GM23338 (cell line): ENCODE measurements around the gene RELN. TPM values are rescaled to one million over a fixed set of nuclear protein-coding genes. Genes with fewer than 3 reads are reported as not detected.

Experiments used
- ATAC-seq: fragments of 200-7000 bp; cut with Tn5 transposase; 3 replicates; pipeline ENCODE4 v1.9.1; 2020
- DNase-seq: peaks from one replicate; pipeline ENCODE4 v3.0.0-alpha.2; 2015; ENCODE audit warnings: low spot score
- H2AFZ ChIP-seq: fragments of 200-600 bp; sonication (generic); 2 replicates; pipeline ENCODE4 v1.8.0; 2016; ENCODE audit warnings: antibody characterized with exemption, mild to moderate bottlenecking, moderate library complexity
- H3F3A ChIP-seq: fragments of 200-600 bp; sonication (generic); replicated peaks from 2 replicates; pipeline ENCODE4 v1.8.0; 2017; ENCODE audit warnings: antibody characterized with exemption, mixed run types, low read depth
- H3K27ac ChIP-seq: fragments of 200-600 bp; sonication (generic); 2 replicates; pipeline ENCODE4 v1.6.1; 2016; ENCODE audit warnings: low read depth
- H3K27me3 ChIP-seq: fragments of 200-600 bp; sonication (generic); 2 replicates; pipeline ENCODE4 v1.8.0; 2016; ENCODE audit warnings: mild to moderate bottlenecking, mixed run types, moderate library complexity; ENCODE audit not compliant: insufficient read depth
- H3K36me3 ChIP-seq: fragments of 200-600 bp; sonication (generic); 2 replicates; pipeline ENCODE4 v1.8.0; 2016; ENCODE audit warnings: mild to moderate bottlenecking; ENCODE audit not compliant: insufficient read depth
- H3K4me1 ChIP-seq: fragments of 200-600 bp; sonication (generic); 2 replicates; pipeline ENCODE4 v1.8.0; 2016; ENCODE audit warnings: mild to moderate bottlenecking, moderate library complexity; ENCODE audit not compliant: insufficient read depth
- H3K4me2 ChIP-seq: fragments of 200-600 bp; sonication (generic); 2 replicates; pipeline ENCODE4 v1.7.1; 2017; ENCODE audit warnings: mixed run types
- H3K4me3 ChIP-seq: fragments of 200-600 bp; sonication (generic); 2 replicates; pipeline ENCODE4 v1.6.1; 2016; ENCODE audit warnings: mixed run types
- H3K79me2 ChIP-seq: fragments of 200-600 bp; sonication (generic); replicated peaks from 2 replicates; pipeline ENCODE4 v1.8.0; 2017; ENCODE audit warnings: mild to moderate bottlenecking; ENCODE audit not compliant: insufficient read depth
- H3K9me2 ChIP-seq: fragments of 200-600 bp; sonication (generic); 2 replicates; pipeline ENCODE4 v1.8.0; 2017; ENCODE audit not compliant: insufficient read depth
- H4K20me1 ChIP-seq: fragments of 200-600 bp; sonication (generic); replicated peaks from 2 replicates; pipeline ENCODE4 v1.8.0; 2017; ENCODE audit warnings: mild to moderate bottlenecking; ENCODE audit not compliant: insufficient read depth
- H3K27ac Mint-ChIP-seq: 2 replicates; pipeline ENCODE4 v1.8.0; 2020; ENCODE audit warnings: inconsistent platforms, mild to moderate bottlenecking, moderate library complexity, mixed read lengths
- H3K27me3 Mint-ChIP-seq: 3 replicates; pipeline ENCODE4 v1.8.0; 2022; ENCODE audit warnings: low read depth, mild to moderate bottlenecking, moderate library complexity, mixed read lengths, inconsistent platforms; ENCODE audit not compliant: insufficient read depth, poor library complexity
- H3K36me3 Mint-ChIP-seq: 3 replicates; pipeline ENCODE4 v1.8.0; 2021; ENCODE audit warnings: low read depth, mild to moderate bottlenecking, inconsistent platforms, moderate library complexity, mixed read lengths
- H3K4me1 Mint-ChIP-seq: 3 replicates; pipeline ENCODE4 v1.8.0; 2020; ENCODE audit warnings: mild to moderate bottlenecking, inconsistent platforms, mixed read lengths
- H3K4me3 Mint-ChIP-seq: 3 replicates; pipeline ENCODE4 v1.8.0; 2021; ENCODE audit warnings: moderate library complexity, mild to moderate bottlenecking, inconsistent platforms, mixed read lengths
- H3K9me3 Mint-ChIP-seq: 3 replicates; pipeline ENCODE4 v1.8.0; 2020; ENCODE audit warnings: moderate library complexity, mild to moderate bottlenecking, inconsistent platforms, mixed read lengths
- CREB1 ChIP-seq: fragments of 250-450 bp; sonication (Bioruptor Pico); IDR thresholded peaks from 2 replicates; pipeline ENCODE4 v1.5.0; 2020; ENCODE audit warnings: low read depth, mild to moderate bottlenecking, moderate library complexity
- ETS1 ChIP-seq: IDR thresholded peaks from 2 replicates; pipeline ENCODE4 v1.6.1; 2016; ENCODE audit warnings: antibody characterized with exemption
- JUNB ChIP-seq: IDR thresholded peaks from one replicate; pipeline ENCODE4 v1.6.1; 2016; ENCODE audit warnings: antibody characterized with exemption; ENCODE audit not compliant: unreplicated experiment
- NANOG ChIP-seq: IDR thresholded peaks from 2 replicates; pipeline ENCODE4 v1.6.1; 2016; ENCODE audit warnings: antibody characterized with exemption, borderline replicate concordance
- polyA plus RNA-seq: library from polyadenylated mRNA; unstranded; fragments of >200 nt; fragmentation: Nextera tagmentation; extraction: Ambion mirVana; gene quantifications from 2 replicates; pipeline ENCODE4 v1.2.1, GENCODE V29; 2016
- total RNA-seq: library from RNA; depleted of rRNA; stranded (reverse); fragments of >200 nt; shearing (Covaris generic); gene quantifications from 2 replicates; pipeline ENCODE4 v1.2.3, GENCODE V29; 2014
- TF ChIP-seq, protein P1 (sequence below): IDR thresholded peaks from one replicate; pipeline ENCODE4 v1.6.1; 2018; ENCODE audit warnings: antibody characterized with exemption; ENCODE audit not compliant: unreplicated experiment
- TF ChIP-seq, protein P2 (sequence below): fragments of 250-450 bp; sonication (Bioruptor Pico); IDR thresholded peaks from 2 replicates; pipeline ENCODE4 v1.5.0; 2020; ENCODE audit warnings: mild to moderate bottlenecking, moderate library complexity

RELN gene
- total and polyA plus RNA-seq, 2 experiments from 2014 or later = 0.10 to 0.76 TPM

GRCh38 chr7:103577059-103577458, 412.4 kb downstream of the RELN start (continued):
- TF ChIP-seq ETS1 = no peak
- TF ChIP-seq JUNB = no peak
- TF ChIP-seq, protein P1, sequence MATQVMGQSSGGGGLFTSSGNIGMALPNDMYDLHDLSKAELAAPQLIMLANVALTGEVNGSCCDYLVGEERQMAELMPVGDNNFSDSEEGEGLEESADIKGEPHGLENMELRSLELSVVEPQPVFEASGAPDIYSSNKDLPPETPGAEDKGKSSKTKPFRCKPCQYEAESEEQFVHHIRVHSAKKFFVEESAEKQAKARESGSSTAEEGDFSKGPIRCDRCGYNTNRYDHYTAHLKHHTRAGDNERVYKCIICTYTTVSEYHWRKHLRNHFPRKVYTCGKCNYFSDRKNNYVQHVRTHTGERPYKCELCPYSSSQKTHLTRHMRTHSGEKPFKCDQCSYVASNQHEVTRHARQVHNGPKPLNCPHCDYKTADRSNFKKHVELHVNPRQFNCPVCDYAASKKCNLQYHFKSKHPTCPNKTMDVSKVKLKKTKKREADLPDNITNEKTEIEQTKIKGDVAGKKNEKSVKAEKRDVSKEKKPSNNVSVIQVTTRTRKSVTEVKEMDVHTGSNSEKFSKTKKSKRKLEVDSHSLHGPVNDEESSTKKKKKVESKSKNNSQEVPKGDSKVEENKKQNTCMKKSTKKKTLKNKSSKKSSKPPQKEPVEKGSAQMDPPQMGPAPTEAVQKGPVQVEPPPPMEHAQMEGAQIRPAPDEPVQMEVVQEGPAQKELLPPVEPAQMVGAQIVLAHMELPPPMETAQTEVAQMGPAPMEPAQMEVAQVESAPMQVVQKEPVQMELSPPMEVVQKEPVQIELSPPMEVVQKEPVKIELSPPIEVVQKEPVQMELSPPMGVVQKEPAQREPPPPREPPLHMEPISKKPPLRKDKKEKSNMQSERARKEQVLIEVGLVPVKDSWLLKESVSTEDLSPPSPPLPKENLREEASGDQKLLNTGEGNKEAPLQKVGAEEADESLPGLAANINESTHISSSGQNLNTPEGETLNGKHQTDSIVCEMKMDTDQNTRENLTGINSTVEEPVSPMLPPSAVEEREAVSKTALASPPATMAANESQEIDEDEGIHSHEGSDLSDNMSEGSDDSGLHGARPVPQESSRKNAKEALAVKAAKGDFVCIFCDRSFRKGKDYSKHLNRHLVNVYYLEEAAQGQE = no peak

DNA sequence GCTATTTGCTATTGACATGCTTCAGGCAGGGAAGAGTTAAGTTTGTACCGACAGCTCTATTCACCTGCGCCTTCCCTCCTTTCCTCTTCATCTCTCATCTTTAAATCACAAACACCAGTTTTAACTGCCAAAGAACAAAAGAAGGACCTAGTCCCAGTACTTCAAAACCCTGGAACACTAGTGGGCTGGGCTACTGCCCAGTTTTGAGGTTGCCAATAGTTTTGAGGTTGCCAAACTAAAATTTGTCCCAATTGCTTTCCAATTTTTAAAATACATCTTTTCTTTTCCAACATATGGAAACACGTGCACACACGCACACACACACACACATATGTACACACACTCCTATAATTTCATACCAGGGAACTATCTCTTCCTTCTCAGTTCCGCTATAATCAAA, 412.8 kb downstream of the RELN start:
- H3K4me2 ChIP-seq = no peak overlapping the region
- no peaks in the 10 kb centered on the region for H3K36me3 Mint-ChIP-seq
- no peak overlapping the region for H3K4me3 Mint-ChIP-seq
- H3K79me2 ChIP-seq = no peaks in the 10 kb centered on the region
- H3K4me3 ChIP-seq = no peak overlapping the region
- TF ChIP-seq, protein P2, sequence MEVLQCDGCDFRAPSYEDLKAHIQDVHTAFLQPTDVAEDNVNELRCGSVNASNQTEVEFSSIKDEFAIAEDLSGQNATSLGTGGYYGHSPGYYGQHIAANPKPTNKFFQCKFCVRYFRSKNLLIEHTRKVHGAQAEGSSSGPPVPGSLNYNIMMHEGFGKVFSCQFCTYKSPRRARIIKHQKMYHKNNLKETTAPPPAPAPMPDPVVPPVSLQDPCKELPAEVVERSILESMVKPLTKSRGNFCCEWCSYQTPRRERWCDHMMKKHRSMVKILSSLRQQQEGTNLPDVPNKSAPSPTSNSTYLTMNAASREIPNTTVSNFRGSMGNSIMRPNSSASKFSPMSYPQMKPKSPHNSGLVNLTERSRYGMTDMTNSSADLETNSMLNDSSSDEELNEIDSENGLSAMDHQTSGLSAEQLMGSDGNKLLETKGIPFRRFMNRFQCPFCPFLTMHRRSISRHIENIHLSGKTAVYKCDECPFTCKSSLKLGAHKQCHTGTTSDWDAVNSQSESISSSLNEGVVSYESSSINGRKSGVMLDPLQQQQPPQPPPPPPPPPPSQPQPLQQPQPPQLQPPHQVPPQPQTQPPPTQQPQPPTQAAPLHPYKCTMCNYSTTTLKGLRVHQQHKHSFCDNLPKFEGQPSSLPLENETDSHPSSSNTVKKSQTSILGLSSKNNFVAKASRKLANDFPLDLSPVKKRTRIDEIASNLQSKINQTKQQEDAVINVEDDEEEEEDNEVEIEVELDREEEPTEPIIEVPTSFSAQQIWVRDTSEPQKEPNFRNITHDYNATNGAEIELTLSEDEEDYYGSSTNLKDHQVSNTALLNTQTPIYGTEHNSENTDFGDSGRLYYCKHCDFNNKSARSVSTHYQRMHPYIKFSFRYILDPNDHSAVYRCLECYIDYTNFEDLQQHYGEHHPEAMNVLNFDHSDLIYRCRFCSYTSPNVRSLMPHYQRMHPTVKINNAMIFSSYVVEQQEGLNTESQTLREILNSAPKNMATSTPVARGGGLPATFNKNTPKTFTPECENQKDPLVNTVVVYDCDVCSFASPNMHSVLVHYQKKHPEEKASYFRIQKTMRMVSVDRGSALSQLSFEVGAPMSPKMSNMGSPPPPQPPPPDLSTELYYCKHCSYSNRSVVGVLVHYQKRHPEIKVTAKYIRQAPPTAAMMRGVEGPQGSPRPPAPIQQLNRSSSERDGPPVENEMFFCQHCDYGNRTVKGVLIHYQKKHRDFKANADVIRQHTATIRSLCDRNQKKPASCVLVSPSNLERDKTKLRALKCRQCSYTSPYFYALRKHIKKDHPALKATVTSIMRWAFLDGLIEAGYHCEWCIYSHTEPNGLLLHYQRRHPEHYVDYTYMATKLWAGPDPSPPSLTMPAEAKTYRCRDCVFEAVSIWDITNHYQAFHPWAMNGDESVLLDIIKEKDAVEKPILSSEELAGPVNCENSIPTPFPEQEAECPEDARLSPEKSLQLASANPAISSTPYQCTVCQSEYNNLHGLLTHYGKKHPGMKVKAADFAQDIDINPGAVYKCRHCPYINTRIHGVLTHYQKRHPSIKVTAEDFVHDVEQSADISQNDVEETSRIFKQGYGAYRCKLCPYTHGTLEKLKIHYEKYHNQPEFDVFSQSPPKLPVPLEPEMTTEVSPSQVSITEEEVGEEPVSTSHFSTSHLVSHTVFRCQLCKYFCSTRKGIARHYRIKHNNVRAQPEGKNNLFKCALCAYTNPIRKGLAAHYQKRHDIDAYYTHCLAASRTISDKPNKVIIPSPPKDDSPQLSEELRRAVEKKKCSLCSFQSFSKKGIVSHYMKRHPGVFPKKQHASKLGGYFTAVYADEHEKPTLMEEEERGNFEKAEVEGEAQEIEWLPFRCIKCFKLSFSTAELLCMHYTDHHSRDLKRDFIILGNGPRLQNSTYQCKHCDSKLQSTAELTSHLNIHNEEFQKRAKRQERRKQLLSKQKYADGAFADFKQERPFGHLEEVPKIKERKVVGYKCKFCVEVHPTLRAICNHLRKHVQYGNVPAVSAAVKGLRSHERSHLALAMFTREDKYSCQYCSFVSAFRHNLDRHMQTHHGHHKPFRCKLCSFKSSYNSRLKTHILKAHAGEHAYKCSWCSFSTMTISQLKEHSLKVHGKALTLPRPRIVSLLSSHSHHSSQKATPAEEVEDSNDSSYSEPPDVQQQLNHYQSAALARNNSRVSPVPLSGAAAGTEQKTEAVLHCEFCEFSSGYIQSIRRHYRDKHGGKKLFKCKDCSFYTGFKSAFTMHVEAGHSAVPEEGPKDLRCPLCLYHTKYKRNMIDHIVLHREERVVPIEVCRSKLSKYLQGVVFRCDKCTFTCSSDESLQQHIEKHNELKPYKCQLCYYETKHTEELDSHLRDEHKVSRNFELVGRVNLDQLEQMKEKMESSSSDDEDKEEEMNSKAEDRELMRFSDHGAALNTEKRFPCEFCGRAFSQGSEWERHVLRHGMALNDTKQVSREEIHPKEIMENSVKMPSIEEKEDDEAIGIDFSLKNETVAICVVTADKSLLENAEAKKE (CRISPR knock-in tag) = no peak
- TF ChIP-seq NANOG (no peak), JUNB (no peak), CREB1 (no peak)
- TF ChIP-seq, protein P1 = no peak
- no peaks in the 10 kb centered on the region for H3K4me1 Mint-ChIP-seq
- no peak for DNase-seq
- no peaks in the 10 kb centered on the region for H3F3A ChIP-seq
- ATAC-seq = no peak
- H3K27ac Mint-ChIP-seq = no peak overlapping the region
- no peaks in the 10 kb centered on the region for H3K36me3 ChIP-seq
- H3K27me3 Mint-ChIP-seq = no peaks in the 10 kb centered on the region
- no peaks in the 10 kb centered on the region for H3K4me1 ChIP-seq
- H3K27me3 ChIP-seq = no peaks in the 10 kb centered on the region
- H4K20me1 ChIP-seq = no peaks in the 10 kb centered on the region
- no peak overlapping the region for H2AFZ ChIP-seq
- no peaks in the 10 kb centered on the region for H3K9me3 Mint-ChIP-seq
- H3K9me2 ChIP-seq = no peaks in the 10 kb centered on the region
- H3K27ac ChIP-seq = no peak overlapping the region
